MG63 (cell line): ENCODE measurements around the gene SLC26A9. TPM values are rescaled to one million over a fixed set of nuclear protein-coding genes. Genes with fewer than 3 reads are reported as not detected.

Source experiments
- DNase-seq: peaks from one replicate; pipeline ENCODE4 v3.0.0-alpha.2; 2020
- H3K27me3 ChIP-seq: fragments of 250-450 bp; sonication (Bioruptor Pico); 2 replicates; pipeline ENCODE4 v1.5.1; 2020; ENCODE audit warnings: mild to moderate bottlenecking, moderate library complexity
- H3K36me3 ChIP-seq: fragments of 250-450 bp; sonication (Bioruptor Pico); 2 replicates; pipeline ENCODE4 v1.5.1; 2020; ENCODE audit warnings: mild to moderate bottlenecking, moderate library complexity
- H3K4me3 ChIP-seq: fragments of 250-450 bp; sonication (Bioruptor Pico); 2 replicates; pipeline ENCODE4 v1.5.1; 2020; ENCODE audit warnings: mild to moderate bottlenecking, moderate library complexity
- H3K9me3 ChIP-seq: fragments of 250-450 bp; sonication (Bioruptor Pico); 2 replicates; pipeline ENCODE4 v1.5.1; 2020; ENCODE audit warnings: mild to moderate bottlenecking, moderate library complexity
- total RNA-seq: library from RNA; depleted of rRNA; stranded (reverse); fragments of >200 nt; shearing (Covaris generic); gene quantifications from 2 replicates; pipeline ENCODE4 v1.2.3, GENCODE V29; 2014; ENCODE audit warnings: low replicate concordance

SLC26A9 gene
- total RNA-seq, 1 experiment from 2014 or later: not detected

DNA sequence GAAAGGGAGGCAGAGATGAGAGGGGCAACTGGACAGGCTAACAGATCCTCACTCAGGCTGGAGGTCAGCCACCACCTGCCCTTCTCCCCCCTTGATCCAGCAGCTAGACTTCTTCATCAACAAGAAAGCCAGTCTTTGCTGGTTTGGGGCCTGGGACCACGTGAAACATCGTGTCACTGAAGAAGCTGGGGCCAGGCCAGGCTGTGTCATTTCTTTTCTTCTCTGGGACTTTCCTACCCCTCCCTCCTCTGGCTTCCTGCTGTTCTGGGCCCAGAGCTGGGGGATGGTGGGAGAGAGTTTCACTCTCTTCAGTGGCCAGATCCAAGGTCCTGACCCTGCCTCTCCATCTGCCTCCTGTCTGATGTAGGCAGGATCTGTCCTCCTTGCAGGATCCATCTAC lies 18.1 kb upstream of the SLC26A9 start:
- Histone ChIP-seq H3K9me3 (no peaks in the 10 kb centered on the region), H3K36me3 (no peaks in the 10 kb centered on the region), H3K4me3 (no peak overlapping the region), H3K27me3 (peaks cover 4% of the 10 kb centered on the region; the same call in 1 of the 2 replicates)
- no peak for DNase-seq

DNA sequence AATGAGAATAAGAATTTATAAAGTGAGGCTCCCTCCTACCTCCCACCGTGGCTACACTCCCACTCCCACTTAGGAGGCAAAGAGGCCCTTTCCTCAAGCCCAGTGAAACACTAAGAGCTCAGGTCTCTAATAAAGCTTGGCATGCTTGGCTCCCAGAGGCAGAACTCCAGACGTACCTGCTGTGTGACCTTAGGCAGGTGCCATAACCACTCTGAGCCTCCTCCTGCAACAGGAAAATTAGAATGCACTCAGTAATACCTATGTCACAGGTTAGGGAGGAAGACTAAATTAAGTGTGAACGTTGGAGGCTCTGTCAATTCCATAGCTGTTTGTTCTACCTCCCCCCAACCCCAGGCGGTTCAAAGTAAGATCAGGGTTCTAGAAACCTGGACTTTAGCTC lies 16.5 kb upstream of the SLC26A9 start:
- Histone ChIP-seq H3K36me3 (no peaks in the 10 kb centered on the region), H3K4me3 (no peak overlapping the region), H3K27me3 (peaks cover 4% of the 10 kb centered on the region; the same call in 1 of the 2 replicates), H3K9me3 (no peaks in the 10 kb centered on the region)
- DNase-seq: no peak

DNA sequence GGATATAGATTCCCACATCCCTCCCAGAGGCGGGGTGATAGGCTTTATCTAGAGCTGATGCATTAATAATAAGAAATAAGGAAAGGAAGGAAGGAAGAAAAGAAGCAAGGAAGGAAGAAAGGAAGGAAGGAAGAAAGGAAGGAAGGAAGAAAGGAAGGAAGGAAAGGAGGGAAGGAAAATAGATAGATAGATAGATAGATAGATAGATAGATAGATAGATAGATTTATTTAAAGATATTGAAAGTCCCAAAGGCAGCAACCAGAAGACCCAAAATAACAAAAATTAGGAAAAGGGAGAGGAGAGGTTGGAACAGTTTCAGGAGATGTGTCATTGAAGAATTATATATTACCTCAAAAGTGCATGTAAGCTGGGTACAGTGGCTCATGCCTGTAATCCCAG lies 12.2 kb upstream of the SLC26A9 start:
- DNase-seq: no peak
- no peaks in the 10 kb centered on the region for H3K36me3 ChIP-seq
- no peak overlapping the region for H3K4me3 ChIP-seq
- peaks cover 4% of the 10 kb centered on the region; the same call in 1 of the 2 replicates for H3K27me3 ChIP-seq
- no peaks in the 10 kb centered on the region for H3K9me3 ChIP-seq

DNA sequence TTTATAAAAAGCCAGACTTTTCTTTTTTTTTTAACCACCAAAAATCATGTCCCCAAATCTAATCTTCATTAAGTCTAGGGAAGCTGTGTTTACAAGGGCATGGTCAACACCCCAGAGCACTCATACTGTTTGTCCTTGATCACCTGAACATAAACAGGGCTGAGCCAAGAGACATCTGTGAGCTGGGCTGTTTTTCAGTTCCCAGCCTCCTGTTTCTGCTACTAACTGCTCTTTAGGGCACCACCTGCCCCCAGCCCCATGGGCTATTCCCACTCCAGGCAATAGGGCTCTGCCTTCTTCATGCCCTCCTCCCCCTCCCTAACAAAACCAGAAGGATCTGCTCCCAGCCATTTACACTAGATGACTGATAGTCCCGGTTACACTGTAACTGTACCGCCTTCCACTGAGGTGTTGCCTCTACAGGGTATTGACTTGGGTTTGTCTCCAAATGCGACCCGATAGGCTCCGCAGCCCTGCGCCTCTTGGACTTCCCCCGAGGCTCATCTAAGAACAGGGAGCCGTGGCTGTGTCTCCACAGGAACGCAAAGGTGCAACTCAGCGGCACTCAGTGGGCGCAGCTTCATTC lies 11.7 kb upstream of the SLC26A9 start:
- DNase-seq: no peak
- Histone ChIP-seq H3K36me3 (no peaks in the 10 kb centered on the region), H3K9me3 (no peaks in the 10 kb centered on the region), H3K4me3 (no peak overlapping the region), H3K27me3 (peaks cover 4% of the 10 kb centered on the region; the same call in 1 of the 2 replicates)

DNA sequence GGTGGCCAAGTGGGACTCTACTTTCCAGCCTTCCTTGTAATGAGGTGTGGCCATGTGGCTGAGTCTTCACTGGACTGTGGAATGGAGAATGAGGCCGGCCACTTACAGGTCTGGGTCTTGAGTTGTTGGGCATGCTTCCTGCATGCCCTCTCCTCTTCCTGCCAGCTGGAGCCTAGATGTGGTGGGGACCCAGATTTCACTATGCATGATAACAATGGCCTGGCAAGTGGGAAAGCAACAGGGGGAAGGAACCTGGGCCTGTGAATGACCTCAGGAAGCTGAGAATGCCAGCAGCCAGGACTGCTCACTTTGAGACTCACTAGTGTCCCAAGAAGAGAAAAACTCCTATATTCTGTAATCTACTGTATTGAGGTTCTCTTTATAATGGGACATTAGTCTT lies 8.5 kb upstream of the SLC26A9 start:
- no peaks in the 10 kb centered on the region for H3K9me3 ChIP-seq
- H3K4me3 ChIP-seq: no peak overlapping the region
- no peak for DNase-seq
- H3K27me3 ChIP-seq: no peaks in the 10 kb centered on the region; the same call in 1 of the 2 replicates
- H3K36me3 ChIP-seq: no peaks in the 10 kb centered on the region

DNA sequence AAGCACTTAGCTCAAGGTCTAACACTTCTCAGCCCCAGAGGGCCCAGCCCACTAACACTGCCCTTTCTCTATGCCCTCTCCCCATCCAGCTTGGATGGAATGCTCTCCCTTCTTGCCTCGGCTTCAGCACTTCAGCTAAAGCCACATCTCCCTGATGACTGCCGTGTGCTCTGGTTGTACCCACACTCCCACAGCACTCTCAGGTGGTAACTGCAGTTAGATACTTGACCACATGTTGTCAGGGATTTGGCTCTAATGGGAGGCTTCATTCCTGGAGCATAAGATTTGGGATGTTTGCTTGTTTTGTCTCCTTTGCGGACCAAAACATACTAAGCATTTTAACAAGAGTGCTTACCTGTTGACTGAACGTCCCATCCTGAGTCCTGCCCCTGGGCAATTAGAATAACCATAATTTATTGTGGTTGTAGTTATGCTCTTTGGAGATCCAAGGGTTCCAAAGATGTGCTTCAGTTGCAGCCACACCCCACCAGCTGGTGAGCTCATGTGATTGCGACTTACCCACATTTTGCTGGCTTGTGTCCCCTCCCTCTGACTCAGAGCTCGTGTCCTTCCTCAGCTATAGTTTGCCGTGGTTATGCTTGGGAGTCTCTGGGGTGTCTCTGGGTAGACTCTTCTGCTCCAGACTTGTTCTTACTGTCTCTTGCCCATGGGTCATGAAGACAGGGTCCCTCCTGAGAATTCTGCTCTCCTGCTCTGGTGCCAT lies 7.7 kb upstream of the SLC26A9 start:
- peak; percentile 74 for DNase-seq
- H3K27me3 ChIP-seq: peaks cover 2% of the 10 kb centered on the region; the same call in 1 of the 2 replicates
- no peak overlapping the region for H3K4me3 ChIP-seq
- H3K36me3 ChIP-seq: no peaks in the 10 kb centered on the region
- H3K9me3 ChIP-seq: no peaks in the 10 kb centered on the region

DNA sequence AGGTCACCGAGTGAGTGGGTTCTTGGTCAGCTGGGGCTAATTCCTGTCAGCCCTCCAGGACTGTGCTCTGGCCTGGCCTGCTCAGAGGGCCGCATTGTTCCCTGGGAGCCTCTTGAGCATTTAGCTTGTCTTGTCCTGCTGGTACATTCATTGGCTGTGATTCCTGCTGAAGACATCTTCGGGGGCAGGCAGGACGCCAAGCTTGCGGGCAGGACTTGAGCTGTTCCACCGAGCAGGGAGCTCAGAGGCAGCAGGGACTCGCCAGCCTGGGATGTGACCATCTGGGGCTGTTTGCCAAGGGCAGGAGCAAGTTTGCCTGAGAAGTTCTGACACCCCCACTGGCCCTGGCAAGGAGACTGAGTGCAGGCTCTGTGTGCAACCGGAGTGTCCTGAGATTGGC lies 7.0 kb upstream of the SLC26A9 start:
- Histone ChIP-seq H3K36me3 (no peaks in the 10 kb centered on the region), H3K9me3 (no peaks in the 10 kb centered on the region), H3K4me3 (no peak overlapping the region), H3K27me3 (peaks cover 7% of the 10 kb centered on the region)
- DNase-seq: peak; percentile 88

DNA sequence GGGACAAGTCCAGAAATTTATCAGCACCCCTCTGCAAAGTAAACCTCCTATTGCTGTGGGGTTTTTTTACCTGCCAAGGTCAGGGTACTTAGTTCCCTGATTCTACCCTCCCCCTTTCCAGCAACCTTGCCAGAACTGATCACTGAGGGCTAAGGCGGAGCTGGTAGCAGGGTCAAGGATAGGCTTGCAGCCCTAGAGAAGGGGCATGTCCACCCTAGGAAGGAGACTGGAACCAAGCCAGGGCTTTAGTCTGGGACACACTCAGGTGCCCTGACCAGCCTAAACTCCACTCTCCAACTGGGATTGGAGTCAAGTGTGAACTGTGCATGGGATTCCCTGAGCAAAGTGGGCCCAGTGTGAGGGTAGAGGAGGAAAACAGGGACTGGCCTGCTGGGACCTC lies 6.5 kb upstream of the SLC26A9 start:
- H3K36me3 ChIP-seq: no peaks in the 10 kb centered on the region
- H3K4me3 ChIP-seq: no peak overlapping the region
- no peaks in the 10 kb centered on the region for H3K9me3 ChIP-seq
- DNase-seq: no peak
- peaks cover 10% of the 10 kb centered on the region for H3K27me3 ChIP-seq

DNA sequence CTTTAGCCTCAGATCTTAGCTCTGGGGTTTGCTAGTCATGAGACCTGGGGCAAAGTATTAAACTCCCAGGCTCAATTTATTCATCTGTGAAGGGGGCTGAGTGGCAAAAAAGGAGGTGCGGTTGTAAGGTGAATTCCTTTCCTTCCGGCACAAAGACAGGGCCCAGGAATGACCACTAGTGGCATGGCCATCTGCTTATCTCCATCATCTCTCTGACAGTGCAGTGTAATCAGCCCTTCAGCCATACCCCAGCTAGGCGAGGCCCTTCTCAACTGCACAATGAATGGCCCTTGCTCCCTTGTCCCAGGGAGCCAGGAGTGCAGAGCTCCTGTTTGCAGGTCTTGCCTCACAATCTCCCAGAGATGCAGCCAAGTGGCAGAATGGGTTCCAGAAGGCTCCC lies 5.6 kb upstream of the SLC26A9 start:
- no peak overlapping the region for H3K4me3 ChIP-seq
- no peak for DNase-seq
- H3K27me3 ChIP-seq: peaks cover 15% of the 10 kb centered on the region
- H3K36me3 ChIP-seq: no peaks in the 10 kb centered on the region
- H3K9me3 ChIP-seq: no peaks in the 10 kb centered on the region

DNA sequence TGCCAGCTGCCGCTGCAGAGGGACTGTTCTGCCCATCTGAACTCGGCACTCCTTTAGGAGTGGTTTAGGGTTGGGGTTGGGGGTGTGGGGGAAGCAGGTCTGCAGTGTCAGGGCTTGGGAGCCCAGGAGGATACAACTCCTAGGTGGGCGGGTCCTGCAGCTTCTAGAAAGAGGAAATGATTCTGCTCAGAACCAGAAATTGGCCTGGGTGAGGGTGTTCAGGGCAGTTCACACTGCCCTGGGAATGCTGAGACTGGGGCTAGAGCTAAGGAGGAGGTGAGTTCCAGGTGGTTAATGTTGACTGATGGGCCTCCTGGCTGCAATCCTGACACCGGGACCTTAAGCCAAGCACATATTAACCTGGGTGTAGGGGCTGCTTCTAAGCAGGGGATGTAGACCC lies 4.8 kb upstream of the SLC26A9 start:
- DNase-seq: no peak
- Histone ChIP-seq H3K9me3 (no peaks in the 10 kb centered on the region), H3K27me3 (peaks cover 19% of the 10 kb centered on the region), H3K36me3 (no peaks in the 10 kb centered on the region), H3K4me3 (no peak overlapping the region)

DNA sequence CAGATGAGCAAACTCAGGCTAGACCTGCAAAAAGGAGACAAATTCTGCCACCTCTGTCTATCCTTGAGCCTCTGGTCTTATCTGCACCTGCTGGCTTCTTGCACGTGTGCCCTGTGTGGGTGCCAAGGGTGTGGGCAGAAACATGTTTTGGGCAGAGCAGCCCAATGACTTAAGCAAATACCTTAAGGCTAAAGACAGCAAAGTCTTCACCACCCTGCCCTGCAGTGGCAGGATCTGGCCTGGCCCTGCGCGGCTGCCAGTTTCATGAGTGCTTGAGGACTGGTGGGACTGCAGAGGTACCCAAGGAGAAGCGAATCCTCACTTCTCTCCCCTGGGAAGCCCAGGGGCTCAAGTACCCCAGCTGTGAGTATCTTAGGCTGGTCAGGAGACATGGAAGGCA lies 3.8 kb upstream of the SLC26A9 start:
- no peaks in the 10 kb centered on the region for H3K9me3 ChIP-seq

DNA sequence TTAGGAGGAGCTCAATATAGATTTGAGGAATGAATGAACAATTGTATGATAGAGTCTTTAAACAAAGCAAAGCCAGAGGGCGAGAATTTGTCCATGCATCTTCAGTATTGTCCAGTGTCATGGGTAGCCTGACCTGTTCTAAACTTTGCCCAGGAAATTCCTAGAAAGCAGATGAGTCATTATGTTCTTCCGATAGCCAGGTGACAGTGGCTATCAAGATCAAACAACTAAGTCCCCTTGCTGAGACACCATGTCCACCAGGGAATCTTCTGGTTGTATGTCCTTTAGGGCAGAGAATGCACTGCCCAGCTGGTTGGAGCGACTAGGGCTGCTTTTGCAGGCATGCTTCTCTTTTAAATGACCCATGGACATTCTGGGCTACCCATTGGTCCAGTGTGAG lies 1.8 kb upstream of the SLC26A9 start:
- DNase-seq: no peak
- H3K27me3 ChIP-seq: peaks cover 20% of the 10 kb centered on the region

More for the DNA sequence above, 3.8 kb upstream of the SLC26A9 start:
- no peak for DNase-seq
- H3K36me3 ChIP-seq: no peaks in the 10 kb centered on the region
- H3K27me3 ChIP-seq: peaks cover 20% of the 10 kb centered on the region
- H3K4me3 ChIP-seq: no peak overlapping the region

DNA sequence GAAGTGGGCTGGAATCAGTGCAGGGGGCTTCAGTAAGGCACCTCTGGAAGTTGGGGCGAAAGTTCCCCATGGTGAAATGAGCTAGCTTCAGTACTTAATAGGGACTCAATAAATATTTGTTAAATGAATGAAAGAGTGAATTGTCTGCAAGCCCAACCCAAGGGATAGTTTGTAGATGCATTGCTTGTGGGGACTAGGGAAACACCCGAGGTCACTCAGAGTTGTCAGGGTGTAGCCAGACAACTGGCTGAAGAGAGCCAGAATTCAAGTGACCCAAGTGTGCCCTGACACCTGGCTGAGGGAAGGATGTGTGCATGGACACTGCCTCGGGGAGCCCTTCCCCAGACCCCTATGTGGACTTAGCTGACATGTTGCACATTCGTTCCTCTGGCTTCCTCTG lies 1.3 kb upstream of the SLC26A9 start:
- no peak overlapping the region for H3K4me3 ChIP-seq
- no peak for DNase-seq
- H3K36me3 ChIP-seq: no peaks in the 10 kb centered on the region
- H3K9me3 ChIP-seq: no peaks in the 10 kb centered on the region
- H3K27me3 ChIP-seq: peaks cover 20% of the 10 kb centered on the region

More for the DNA sequence above, 1.8 kb upstream of the SLC26A9 start:
- Histone ChIP-seq H3K36me3 (no peaks in the 10 kb centered on the region), H3K4me3 (no peak overlapping the region), H3K9me3 (no peaks in the 10 kb centered on the region)

DNA sequence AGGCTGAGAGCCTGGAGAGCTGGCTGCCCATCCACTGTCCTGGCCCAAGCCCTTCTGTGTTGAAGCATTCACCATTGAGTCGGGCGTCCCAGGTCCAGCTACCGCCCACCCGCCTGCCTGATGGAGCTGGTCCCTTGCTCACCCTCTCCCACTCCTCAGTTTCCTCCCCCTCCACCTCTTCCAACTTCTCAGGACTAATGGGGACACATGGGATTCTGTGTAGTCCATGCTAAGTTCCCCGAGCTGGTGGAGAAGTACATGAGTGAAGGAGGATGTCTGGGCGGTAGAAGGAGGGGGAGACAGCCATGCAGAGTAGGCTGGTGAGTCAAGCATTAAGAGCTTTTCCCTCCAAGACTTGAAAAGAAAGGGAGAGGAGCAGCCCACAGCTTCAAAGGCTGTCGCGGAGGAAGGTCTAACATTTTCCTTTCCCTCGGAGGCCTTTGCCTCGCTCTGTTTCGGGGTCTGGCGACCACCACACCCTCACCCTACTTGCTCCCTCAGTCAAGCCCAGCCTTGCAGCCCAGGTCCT lies 561 bp downstream of the SLC26A9 start:
- no peak overlapping the region for H3K4me3 ChIP-seq
- no peaks in the 10 kb centered on the region for H3K36me3 ChIP-seq
- no peaks in the 10 kb centered on the region for H3K9me3 ChIP-seq
- no peak for DNase-seq
- peaks cover 23% of the 10 kb centered on the region for H3K27me3 ChIP-seq

DNA sequence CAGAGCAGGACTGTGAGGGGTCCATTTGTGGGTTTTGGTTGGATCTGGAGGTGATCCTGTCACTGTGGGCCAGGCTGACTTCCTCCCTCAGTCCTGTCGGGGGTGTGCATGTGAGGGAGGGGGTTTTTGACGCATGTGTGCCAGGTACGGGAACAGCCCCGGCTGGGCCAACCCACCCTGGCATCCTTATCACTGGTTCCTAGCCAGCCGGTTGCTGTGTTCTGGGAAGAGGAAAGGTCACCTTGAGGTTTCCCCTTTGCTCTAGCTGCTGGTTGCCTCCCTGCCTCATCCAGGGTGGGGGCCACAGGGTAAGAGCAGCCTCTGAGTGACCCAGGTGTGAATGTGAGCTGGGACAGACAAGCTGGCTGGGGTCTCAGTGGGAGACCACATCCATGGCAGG lies 2.5 kb downstream of the SLC26A9 start:
- Histone ChIP-seq H3K36me3 (no peaks in the 10 kb centered on the region), H3K9me3 (no peaks in the 10 kb centered on the region), H3K27me3 (peaks cover 20% of the 10 kb centered on the region), H3K4me3 (no peak overlapping the region)
- DNase-seq: no peak

DNA sequence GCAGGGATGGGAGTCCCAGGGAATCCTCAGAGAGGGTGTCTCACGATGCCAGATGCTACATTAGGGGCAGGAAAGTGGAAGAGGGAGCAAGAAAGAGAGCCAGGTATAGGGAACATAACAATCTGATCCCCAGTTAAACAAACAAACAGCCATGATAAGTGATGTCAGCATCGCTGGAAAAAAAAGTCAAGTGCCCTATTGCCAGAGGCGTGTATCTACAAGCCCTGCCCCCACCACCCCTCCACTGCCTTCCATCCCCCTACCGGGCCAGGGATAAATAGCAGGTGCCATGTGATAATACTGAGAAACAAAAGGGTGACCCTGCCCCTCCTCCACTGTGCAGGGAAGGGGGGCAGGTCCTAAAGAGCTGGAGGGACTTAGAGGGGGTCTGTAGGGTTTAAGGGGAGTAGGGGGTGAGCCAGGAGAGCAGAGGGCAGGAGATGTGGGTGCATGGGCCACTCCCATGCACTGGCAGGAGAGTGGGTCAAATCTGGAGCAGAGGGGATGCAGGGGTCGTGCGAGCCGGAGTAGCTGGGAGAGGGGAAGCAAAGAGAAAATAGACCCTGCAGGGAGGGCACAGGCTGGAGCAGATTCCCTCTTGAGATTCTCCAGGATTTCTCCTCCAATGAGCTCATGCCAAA lies 3.4 kb downstream of the SLC26A9 start:
- DNase-seq: no peak
- Histone ChIP-seq H3K27me3 (peaks cover 13% of the 10 kb centered on the region), H3K36me3 (no peaks in the 10 kb centered on the region), H3K4me3 (no peak overlapping the region), H3K9me3 (no peaks in the 10 kb centered on the region)

DNA sequence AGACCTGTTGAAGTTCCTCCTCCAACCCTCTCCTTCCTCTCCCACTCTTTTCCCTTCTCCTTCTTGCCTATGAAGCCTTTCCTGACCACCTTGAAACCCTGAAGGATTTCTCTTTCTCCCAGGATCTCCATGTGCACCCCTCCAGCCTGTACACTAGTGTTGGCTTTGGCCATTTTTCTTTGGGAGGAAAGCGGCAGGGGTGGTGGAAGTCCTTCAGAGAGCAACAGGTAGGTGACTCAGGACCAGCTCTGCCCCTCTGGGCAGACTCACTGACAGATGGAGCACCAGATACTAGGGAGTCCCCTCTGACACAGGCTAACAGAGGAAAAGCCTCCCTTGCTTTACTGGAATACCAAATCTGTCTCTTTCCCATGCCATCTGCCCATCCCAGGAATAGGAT lies 4.6 kb downstream of the SLC26A9 start:
- Histone ChIP-seq H3K4me3 (no peak overlapping the region), H3K9me3 (no peaks in the 10 kb centered on the region), H3K36me3 (no peaks in the 10 kb centered on the region), H3K27me3 (peaks cover 8% of the 10 kb centered on the region; the same call in 1 of the 2 replicates)
- DNase-seq: no peak
